Hepatocyte (in vitro differentiated cells): ENCODE data around the gene SHROOM4. TPM values are rescaled to one million over a fixed set of nuclear protein-coding genes. Genes with fewer than 3 reads are reported as not detected.

Experiments
- DNase-seq: peaks from one replicate; pipeline ENCODE4 v3.0.0-alpha.2; 2016; ENCODE audit warnings: low spot score
- H2AFZ ChIP-seq: fragments of 200-600 bp; sonication (generic); 2 replicates; pipeline ENCODE4 v1.6.0; 2016; ENCODE audit warnings: antibody characterized with exemption, mild to moderate bottlenecking
- H3K27ac ChIP-seq: fragments of 200-600 bp; sonication (generic); 2 replicates; pipeline ENCODE4 v1.5.1; 2016; ENCODE audit warnings: mild to moderate bottlenecking
- H3K27me3 ChIP-seq: fragments of 200-600 bp; sonication (generic); 2 replicates; pipeline ENCODE4 v1.6.1; 2016
- H3K36me3 ChIP-seq: fragments of 200-600 bp; sonication (generic); replicated peaks from 2 replicates; pipeline ENCODE4 v1.5.1; 2016; ENCODE audit warnings: low read depth; ENCODE audit not compliant: insufficient read depth
- H3K4me1 ChIP-seq: fragments of 200-600 bp; sonication (generic); 2 replicates; pipeline ENCODE4 v1.5.1; 2016; ENCODE audit warnings: mild to moderate bottlenecking, moderate library complexity; ENCODE audit not compliant: insufficient read depth
- H3K4me2 ChIP-seq: fragments of 200-600 bp; sonication (generic); 2 replicates; pipeline ENCODE4 v1.6.0; 2016
- H3K4me3 ChIP-seq: fragments of 200-600 bp; sonication (generic); 2 replicates; pipeline ENCODE4 v1.5.1; 2016; ENCODE audit warnings: mild to moderate bottlenecking
- H3K79me2 ChIP-seq: fragments of 200-600 bp; sonication (generic); 2 replicates; pipeline ENCODE4 v1.6.0; 2017; ENCODE audit warnings: mild to moderate bottlenecking
- H3K9me2 ChIP-seq: fragments of 200-600 bp; sonication (generic); replicated peaks from 2 replicates; pipeline ENCODE4 v1.6.0; 2017; ENCODE audit warnings: mild to moderate bottlenecking; ENCODE audit not compliant: insufficient read depth
- H3K9me3 ChIP-seq: fragments of 200-600 bp; sonication (generic); 2 replicates; pipeline ENCODE4 v1.5.1; 2016; ENCODE audit warnings: low read depth, mild to moderate bottlenecking
- H4K20me1 ChIP-seq: fragments of 200-600 bp; sonication (generic); 2 replicates; pipeline ENCODE4 v1.6.0; 2016; ENCODE audit warnings: mild to moderate bottlenecking; ENCODE audit not compliant: insufficient read depth, poor library complexity, severe bottlenecking
- CTCF ChIP-seq: fragments of 200-600 bp; sonication (generic); IDR thresholded peaks from 2 replicates; pipeline ENCODE4 v1.5.1; 2016; ENCODE audit warnings: antibody characterized with exemption, mild to moderate bottlenecking; ENCODE audit not compliant: poor library complexity
- EZH2 ChIP-seq: fragments of 200-600 bp; sonication (generic); IDR thresholded peaks from 2 replicates; pipeline ENCODE4 v1.6.1; 2016; ENCODE audit warnings: antibody characterized with exemption, mild to moderate bottlenecking, borderline replicate concordance
- EZH2phosphoT487 ChIP-seq: fragments of 200-600 bp; sonication (generic); IDR thresholded peaks from one replicate; pipeline ENCODE4 v1.6.1; 2018; ENCODE audit warnings: antibody characterized with exemption, mild to moderate bottlenecking, low read depth, moderate library complexity; ENCODE audit not compliant: unreplicated experiment, severe bottlenecking
- WGBS: methylation state at CpG from one replicate; pipeline ENCODE4 v1.1.6; 2016; ENCODE audit warnings: low lambda C conversion rate; ENCODE audit errors: missing lambda C conversion rate; 5-methylcytosine and 5-hydroxymethylcytosine counted together
- polyA plus RNA-seq: library from polyadenylated mRNA; unstranded; fragments of >200 nt; fragmentation: Nextera tagmentation; extraction: Ambion mirVana; gene quantifications from 2 replicates; pipeline ENCODE4 v1.2.1, GENCODE V29; 2016
- small RNA-seq: library from RNA; depleted of rRNA; stranded (forward); fragments of <200 nt; gene quantifications from one replicate; pipeline ENCODE3, GENCODE V24; 2014
- total RNA-seq: library from RNA; depleted of rRNA; stranded (reverse); fragments of >200 nt; gene quantifications from 2 replicates; pipeline ENCODE4 v1.2.3, GENCODE V29; 2014

Gene SHROOM4
- total and polyA plus RNA-seq, 2 experiments from 2014 or later: 1.6 to 7.1 TPM

- WGBS: 37% methylated on average over 1 of the region's 1 CpG
- Histone ChIP-seq H3K4me1 (no peaks in the 10 kb centered on the region), H3K4me2 (no peak overlapping the region), H3K36me3 (no peaks in the 10 kb centered on the region), H2AFZ (no peak overlapping the region), H3K9me2 (no peaks in the 10 kb centered on the region), H3K27me3 (no peaks in the 10 kb centered on the region), H3K9me3 (no peaks in the 10 kb centered on the region), H3K79me2 (no peaks in the 10 kb centered on the region), H4K20me1 (no peaks in the 10 kb centered on the region), H3K27ac (no peak overlapping the region), H3K4me3 (no peak overlapping the region)
- no peak for TF ChIP-seq CTCF
- TF ChIP-seq EZH2phosphoT487: no peak
- TF ChIP-seq EZH2: no peak
- DNase-seq: no peak
Observed at GRCh38 chrX:50567636-50568035, 246.4 kb downstream of the SHROOM4 start.

- Histone ChIP-seq H3K79me2 (no peaks in the 10 kb centered on the region), H3K4me1 (no peaks in the 10 kb centered on the region), H3K27ac (no peak overlapping the region), H3K27me3 (no peaks in the 10 kb centered on the region), H3K4me2 (no peak overlapping the region), H3K9me2 (no peaks in the 10 kb centered on the region), H4K20me1 (no peaks in the 10 kb centered on the region), H3K36me3 (no peaks in the 10 kb centered on the region), H3K9me3 (no peaks in the 10 kb centered on the region), H3K4me3 (no peak overlapping the region), H2AFZ (no peak overlapping the region)
- no peak for DNase-seq
- TF ChIP-seq CTCF (no peak), EZH2 (no peak), EZH2phosphoT487 (no peak)
- 83% methylated on average over 4 of the region's 4 CpGs for WGBS
Observed at GRCh38 chrX:50565718-50566117, 248.3 kb downstream of the SHROOM4 start.

Small RNA genes within 50 kb of the gene (small RNA-seq; reads per million reads assigned to genes)
- gene RNU6-935P: not detected

Other genes starting within 250 kb of the SHROOM4 start
- gene BMP15, start 96.5 kb upstream of the SHROOM4 start, total RNA-seq: not detected in 2 replicates
- not detected in 2 replicates for gene BMP15, start 96.5 kb upstream of the SHROOM4 start, polyA plus RNA-seq